NCI-H1694 (cell line): ENCODE data around the gene SHH.
"Not testable (repeated sequence)": the region's sequence is repeated elsewhere in the genome, so short reads cannot be mapped to it uniquely, and the experiment has no call there.

Experiments
- DNase-seq: peaks from one replicate; lab custom pipeline; 2025; lab: John Stamatoyannopoulos, UW

SHH gene

GRCh38 chr7:155819186-155819585 is 6.9 kb upstream of the SHH start:
- DNase-seq, result no peak

DNA sequence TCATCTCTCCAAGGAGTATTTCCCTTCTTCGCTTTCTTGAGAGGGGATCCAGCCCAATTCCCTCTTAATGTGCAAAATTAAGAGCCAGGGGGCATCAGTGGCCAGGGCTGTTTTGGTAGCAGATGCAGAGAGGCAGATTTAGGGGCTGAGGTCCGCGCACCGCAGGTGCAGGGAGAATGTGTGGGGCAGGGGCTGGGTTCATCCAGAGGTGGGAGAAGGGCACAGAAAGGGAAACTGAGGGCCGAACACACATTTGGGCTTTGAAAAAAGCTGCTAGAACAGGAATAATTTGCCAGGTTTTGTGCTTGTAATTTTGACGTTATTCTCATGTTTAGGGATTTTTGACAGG is 6.5 kb upstream of the SHH start:
- DNase-seq, result no peak

DNA sequence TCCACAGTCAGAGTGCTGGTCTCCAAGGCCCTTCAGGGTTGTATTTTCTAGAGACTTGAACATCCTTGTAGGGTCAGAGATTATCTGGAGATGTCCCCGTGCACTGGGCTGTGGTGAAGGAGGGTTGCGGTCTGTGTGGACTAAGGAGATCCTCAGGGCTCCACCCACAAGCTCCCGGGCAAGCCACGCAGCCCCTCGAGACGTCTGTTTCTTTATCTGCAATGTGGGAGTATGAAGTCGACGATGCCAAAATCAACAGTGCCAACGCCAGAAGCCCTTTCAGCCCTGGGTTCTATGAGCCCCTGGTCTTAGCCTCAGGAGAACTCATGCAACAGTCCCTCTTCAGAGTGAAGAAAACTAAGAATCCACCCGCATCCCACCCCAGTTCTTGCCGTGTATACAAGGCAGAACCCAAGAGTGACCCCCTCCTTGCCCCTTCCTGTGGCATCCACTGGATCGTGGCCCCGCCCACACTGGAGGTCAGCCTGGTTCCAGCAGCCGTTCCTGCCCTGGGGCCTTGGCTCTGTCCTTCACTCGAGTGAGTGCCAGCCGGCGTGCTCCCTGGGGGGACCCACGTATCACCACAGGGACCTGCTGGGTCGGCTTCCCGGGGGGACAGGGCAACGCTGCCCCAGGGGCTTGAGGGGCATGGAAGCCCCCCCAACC is 6.0 kb upstream of the SHH start:
- no peak for DNase-seq

DNA sequence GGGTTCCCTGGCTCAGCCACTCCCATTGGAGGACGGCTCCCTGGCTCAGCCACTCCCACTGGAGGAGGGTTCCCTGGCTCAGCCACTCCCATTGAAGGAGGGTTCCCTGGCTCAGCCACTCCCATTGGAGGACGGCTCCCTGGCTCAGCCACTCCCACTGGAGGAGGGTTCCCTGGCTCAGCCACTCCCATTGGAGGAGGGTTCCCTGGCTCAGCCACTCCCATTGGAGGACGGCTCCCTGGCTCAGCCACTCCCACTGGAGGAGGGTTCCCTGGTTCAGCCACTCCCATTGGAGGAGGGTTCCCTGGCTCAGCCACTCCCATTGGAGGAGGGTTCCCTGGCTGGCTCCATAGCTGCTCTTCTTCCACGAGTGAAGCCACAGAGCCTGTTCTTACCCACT is 5.3 kb upstream of the SHH start:
- DNase-seq, result not testable (repeated sequence)

GRCh38 chr7:155816996-155817395 is 4.7 kb upstream of the SHH start:
- DNase-seq, result no peak

DNA sequence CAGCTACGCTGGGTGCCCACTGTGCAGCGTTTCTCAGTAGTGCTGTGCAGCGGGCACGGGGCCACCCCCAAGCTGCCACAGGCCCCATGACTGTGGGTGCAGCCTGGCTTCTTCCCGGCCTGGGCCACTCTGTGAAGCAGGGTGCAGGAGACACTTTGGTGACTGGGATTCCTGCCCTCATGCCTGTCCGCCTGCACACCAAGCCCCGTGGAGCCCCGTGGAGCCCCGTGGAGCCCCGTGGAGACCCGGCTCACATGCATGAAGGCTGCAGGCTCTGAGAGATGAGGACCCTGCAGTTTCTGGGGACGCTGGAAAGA is 3.9 kb upstream of the SHH start:
- no peak for DNase-seq

DNA sequence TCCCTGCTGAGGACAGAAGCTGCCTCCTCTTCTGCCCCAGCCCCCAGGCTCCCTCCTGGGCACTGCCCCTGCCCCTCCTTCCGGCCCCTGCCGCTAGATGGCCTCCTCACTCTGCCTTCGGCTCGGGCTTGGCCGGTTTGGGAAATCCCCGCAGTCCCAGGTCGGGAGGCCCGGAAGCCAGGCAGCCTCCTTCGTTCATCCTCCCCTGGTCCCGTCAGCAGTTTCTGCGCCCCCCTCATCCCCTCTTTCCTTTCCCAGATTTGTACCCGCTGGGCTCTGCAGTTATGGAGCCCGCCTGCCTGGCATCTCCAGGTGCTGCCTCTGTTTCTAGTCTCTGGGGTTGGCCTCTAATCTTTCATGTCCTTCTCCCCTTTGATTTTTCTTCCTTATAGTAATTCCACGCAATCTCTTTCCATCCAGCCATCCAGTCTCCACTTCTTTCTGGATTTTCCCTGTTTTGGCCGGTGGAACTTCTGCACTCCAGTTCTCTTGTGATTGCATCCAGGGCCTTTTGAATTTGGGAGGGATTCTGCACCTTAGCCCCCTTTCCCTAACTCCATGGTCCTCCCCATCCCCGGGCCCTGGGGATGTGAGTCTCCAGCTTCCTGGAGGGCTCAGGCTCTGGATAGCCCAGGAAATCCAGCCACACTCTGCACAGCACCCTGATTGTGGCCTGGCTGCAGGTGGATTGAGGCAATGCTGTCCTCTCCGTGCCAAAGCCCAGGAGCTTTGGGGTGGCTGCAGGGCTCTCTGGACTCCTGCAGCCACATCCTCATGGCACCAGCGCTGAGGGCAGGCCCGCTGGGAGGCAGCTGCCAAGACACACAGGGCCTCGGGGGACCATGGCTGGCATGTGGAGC is 3.3 kb upstream of the SHH start:
- DNase-seq, result no peak

DNA sequence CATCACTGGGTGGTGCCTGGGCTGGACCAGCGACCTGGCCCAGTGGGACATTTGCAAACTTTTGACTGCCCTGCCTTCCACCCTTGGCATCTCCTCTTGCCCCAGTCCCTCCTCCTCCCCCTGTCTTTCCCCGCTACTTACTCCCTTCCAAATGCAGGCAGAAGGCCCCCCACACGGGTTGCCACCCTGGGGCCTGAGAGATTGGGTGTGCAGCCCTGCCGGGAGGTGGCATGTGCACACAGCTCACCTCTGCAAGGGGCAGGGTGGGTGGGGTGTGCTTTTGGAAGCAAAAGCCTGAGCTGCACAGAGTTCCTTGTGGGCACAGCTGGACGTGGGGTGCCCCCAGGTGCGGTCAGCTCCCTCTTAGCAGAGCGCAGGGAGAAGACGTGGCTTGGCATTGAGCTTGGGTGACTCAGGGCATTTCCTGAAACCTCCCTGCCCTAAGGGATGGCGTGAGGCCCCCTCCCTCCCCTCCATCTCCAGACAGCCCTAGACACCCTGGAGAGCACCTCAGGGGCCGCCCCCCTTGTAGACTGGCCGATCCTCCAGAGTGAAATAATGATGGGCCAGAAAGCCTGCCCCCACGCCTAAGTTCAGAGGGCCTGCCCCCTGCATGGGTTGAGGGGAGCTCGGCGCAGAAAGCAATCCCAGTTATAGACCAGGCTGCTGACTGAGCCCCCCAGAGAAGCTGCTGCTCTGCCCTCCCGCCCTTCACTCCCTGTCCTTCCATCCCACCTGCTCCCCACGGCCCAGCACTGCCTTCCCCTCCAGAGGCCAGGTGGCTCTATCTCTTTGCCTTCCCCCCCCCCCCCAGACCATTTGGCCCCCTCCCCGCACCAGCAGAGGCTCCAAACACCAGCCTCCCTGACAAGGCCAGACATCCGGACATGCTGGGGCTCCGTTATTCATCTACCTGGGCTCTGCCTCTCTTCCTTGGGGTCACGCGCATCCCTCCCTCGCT is 2.3 kb upstream of the SHH start:
- DNase-seq, result no peak

DNA sequence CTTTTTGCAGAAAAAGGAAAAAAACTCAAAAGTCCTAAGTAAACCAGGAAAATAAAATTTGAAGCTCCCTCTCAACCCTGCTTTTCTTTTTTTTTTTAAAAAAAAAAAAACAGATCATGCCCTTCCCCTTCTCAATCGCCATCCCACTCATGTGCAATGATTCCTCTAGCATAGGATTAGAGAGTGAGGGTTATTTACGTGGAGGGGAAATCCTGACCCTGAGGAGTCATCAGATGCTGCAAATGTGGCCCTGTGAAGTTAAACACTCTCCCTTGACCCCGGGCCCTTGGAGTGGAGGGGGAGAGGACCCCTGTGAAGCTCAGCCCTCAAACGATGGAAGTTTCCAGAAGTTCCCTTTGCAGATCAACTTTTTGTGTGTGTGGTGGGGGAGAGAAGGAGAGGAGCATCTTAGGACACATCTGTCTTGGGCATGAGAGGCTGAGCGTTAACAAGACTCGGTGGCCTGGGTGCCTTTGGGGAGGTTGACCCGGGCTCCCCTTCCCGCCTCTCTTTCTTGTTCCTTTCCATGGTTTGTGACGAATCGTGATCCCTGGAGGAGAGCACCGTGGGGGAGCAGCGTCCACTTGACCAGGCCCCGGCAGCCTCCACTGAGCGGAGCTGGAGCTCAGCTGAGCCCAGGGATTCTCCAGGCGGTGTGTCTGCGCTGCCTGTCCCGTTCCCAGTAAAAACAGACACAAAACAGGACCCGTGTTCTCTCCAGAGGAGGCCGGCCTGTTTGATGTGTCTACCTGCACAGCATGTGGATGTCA is 1.5 kb upstream of the SHH start:
- DNase-seq, result no peak

DNA sequence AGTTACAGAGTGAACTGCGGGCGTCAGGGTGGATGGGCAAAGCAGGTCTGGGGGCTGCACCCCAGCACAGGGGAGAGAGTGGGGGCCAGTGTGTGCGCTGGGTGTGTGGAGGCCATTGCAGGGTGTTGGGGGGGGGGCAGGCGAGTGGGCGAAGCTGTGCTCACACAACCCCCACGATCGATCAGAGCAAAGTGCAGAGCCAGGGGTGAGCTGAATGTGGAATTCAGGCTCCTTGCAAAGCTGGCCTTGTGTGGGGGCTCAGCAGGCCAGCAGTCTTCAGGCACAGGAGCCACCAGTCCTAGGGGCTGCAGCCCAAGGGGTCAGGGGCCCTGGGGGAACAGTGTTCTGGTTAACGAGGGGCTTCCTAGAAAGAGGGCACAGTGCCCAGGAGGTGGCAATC is 862 bp upstream of the SHH start:
- DNase-seq, result no peak

DNA sequence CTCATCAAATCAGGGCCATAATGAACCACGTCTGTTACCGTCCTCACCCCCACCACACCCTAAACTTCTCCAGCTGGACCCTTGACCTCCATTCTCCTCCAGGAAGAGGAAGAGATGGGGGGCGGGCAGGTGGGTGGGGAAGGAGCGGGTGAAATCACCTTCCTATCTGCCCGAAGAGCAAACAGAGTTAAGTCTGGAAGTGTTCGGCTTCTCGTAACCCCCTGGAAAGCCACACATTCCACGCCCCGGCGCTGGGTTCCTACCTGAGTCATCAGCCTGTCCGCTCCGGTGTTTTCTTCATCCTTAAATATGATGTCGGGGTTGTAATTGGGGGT is 736 bp downstream of the SHH start:
- DNase-seq, result no peak

GRCh38 chr7:155810770-155811559 is 1.3 kb downstream of the SHH start:
- no peak for DNase-seq

- DNase-seq, result no peak
These were observed 2.1 kb downstream of the SHH start for GRCh38 chr7:155809947-155810769.

- DNase-seq, result no peak
These were observed 2.8 kb downstream of the SHH start for GRCh38 chr7:155809332-155809946.

DNA sequence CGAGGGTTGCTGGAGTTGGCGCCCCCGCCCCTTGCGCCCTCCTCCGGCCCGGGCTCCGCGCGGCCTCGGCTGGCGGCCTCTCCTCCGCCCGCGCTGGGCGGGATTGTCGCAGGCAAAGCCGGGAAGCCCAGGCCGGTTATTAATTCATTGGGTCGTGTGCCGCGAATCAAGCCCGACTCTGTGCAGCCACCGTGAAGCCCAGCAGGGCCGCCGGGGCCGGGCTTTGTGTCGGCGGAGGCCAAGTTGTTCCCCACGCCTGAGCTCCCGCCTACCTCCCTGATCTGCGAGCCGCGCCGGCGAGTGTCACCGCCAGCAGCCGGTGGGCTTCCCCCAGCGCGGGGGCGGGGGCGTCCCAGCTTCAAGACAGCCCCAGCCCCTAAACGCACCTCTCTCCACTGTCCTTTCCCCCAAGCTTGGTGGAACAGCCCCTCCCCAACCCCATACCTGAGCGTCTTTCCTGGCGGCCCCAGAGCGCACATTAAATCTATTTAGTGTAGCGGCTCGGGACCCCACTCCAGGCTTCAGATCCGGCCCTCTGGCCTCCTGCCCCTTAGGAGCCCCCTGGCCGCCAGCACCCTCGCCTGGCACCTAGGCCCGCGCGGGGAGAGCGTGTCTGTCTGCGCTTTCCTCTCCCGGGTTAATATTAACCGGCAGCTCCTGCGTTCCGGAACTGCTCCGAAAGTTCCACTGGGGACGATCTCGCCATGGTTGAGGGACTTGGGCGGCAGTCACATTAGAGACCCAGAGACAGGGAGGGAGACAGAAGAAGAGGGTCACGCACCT is 3.5 kb downstream of the SHH start:
- no peak for DNase-seq

DNA sequence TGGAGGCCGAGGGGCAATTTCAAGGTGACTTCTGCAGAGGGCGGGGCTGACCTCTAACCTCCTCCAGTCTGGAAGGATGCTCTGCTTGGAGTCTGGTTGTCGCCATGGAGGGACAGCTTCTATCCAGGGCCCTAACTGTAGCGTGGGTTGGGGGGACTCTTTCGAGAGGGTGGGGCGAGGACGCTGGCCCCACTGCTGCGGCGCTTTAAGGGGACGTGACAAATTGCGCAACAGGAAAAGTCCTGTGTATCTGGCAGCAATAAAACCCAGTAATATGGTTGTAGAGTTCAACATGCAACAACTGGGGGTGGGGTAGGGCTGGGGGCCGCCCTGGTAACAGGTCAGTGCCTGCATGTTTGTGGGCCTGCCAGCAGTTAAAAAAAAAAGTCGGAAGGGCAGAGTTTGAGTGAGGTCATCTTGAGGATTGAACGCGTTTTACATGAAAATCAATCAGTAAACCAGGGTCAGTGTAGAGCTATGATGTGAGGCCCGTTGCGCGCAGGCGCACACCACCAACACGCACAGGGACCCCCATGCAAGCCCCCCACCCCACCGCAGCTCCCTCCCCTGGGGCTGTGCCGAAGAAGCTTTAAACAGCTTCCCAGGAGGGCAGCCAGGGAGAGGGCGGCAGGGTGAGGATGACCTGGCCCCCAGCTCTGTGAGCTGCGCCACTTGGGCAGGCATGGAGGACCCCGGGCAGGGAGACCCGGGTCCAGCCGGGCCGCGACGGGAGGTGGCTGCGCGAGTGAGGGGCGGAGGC is 4.3 kb downstream of the SHH start:
- DNase-seq, result no peak

DNA sequence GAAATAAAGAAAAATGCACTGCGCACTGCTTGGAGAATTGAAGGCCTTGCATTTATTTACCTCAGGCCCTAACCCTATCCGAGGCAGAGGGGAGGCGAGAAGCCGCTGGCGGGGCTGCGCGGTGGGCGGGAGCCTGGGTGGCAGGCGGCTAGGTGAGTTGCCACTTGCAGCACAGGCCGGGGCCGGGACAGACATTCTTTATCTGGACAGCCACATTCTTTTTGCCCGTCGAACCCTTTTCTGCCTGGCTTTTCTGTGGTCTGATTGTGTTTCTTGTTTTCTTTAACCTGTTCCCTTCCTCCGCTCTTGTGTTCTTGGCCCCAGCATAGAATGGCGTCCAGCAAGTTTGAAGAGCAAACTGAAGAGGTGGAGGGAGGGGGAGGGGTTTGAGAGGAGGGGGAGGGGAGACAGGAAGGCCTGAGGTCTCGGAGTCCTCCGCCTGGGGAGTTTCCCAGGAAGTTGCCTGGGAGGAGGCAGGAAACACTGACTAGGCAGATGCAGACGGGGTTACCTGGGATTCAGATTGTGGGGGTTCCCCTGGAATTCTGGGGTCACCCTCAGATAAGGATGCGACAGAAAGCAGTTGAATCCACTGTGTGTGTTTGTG is 5.1 kb downstream of the SHH start:
- no peak for DNase-seq
